HL-60/S4 treated with retinoic acid at 250 ng/mL for 4 days and 3 days (cell line): Measurements from ENCODE around the gene CMTM8.

ENCODE experiments used
- in situ Hi-C: fragments of 300-500 bp; cut with MboI; formaldehyde crosslinking; loops from 2 replicates; pipeline ENCODE4 v1.7.0; 2022; ENCODE audit warnings: low sequenced_read_pairs

The CMTM8 gene

GRCh38 chr3:32305361-32305876 is 66.9 kb downstream of the CMTM8 start:
- in situ Hi-C loops, result no loop called here

- in situ Hi-C loops, result no loop called here
These were observed 67.6 kb downstream of the CMTM8 start for GRCh38 chr3:32306072-32306471.

GRCh38 chr3:32307591-32307990 is 69.1 kb downstream of the CMTM8 start:
- in situ Hi-C loops, result no loop called here

- in situ Hi-C loops, result no loop called here
These were observed 69.9 kb downstream of the CMTM8 start for GRCh38 chr3:32308378-32308777.

GRCh38 chr3:32309654-32310242 is 71.3 kb downstream of the CMTM8 start:
- in situ Hi-C loops, result no loop called here

- in situ Hi-C loops, result no loop called here
These were observed 71.9 kb downstream of the CMTM8 start for GRCh38 chr3:32310336-32310735.

GRCh38 chr3:32310918-32311839 is 72.7 kb downstream of the CMTM8 start:
- in situ Hi-C loops, result no loop called here

GRCh38 chr3:32312251-32312650 is 73.8 kb downstream of the CMTM8 start:
- in situ Hi-C loops, result no loop called here

GRCh38 chr3:32313169-32313568 is 74.7 kb downstream of the CMTM8 start:
- in situ Hi-C loops, result no loop called here

- in situ Hi-C loops, result no loop called here
These were observed 75.4 kb downstream of the CMTM8 start for GRCh38 chr3:32313723-32314473.

- in situ Hi-C loops, result no loop called here
These were observed 77.0 kb downstream of the CMTM8 start for GRCh38 chr3:32315441-32315840.

- in situ Hi-C loops, result no loop called here
These were observed 77.8 kb downstream of the CMTM8 start for GRCh38 chr3:32316319-32316718.

- in situ Hi-C loops, result no loop called here
These were observed 78.5 kb downstream of the CMTM8 start for GRCh38 chr3:32316976-32317375.

GRCh38 chr3:32319607-32320006 is 81.1 kb downstream of the CMTM8 start:
- in situ Hi-C loops, result no loop called here

- in situ Hi-C loops, result no loop called here
These were observed 81.6 kb downstream of the CMTM8 start for GRCh38 chr3:32320080-32320479.

- in situ Hi-C loops, result no loop called here
These were observed 82.8 kb downstream of the CMTM8 start for GRCh38 chr3:32321095-32321790.

- in situ Hi-C loops, result no loop called here
These were observed 83.8 kb downstream of the CMTM8 start for GRCh38 chr3:32322311-32322710.

GRCh38 chr3:32323604-32324003 is 85.1 kb downstream of the CMTM8 start:
- in situ Hi-C loops, result no loop called here

- in situ Hi-C loops, result no loop called here
These were observed 86.7 kb downstream of the CMTM8 start for GRCh38 chr3:32325201-32325600.

GRCh38 chr3:32325927-32326326 is 87.4 kb downstream of the CMTM8 start:
- in situ Hi-C loops, result no loop called here

GRCh38 chr3:32326795-32327194 is 88.3 kb downstream of the CMTM8 start:
- in situ Hi-C loops, result no loop called here
